Measurements from ENCODE around the gene OMP.

DNA sequence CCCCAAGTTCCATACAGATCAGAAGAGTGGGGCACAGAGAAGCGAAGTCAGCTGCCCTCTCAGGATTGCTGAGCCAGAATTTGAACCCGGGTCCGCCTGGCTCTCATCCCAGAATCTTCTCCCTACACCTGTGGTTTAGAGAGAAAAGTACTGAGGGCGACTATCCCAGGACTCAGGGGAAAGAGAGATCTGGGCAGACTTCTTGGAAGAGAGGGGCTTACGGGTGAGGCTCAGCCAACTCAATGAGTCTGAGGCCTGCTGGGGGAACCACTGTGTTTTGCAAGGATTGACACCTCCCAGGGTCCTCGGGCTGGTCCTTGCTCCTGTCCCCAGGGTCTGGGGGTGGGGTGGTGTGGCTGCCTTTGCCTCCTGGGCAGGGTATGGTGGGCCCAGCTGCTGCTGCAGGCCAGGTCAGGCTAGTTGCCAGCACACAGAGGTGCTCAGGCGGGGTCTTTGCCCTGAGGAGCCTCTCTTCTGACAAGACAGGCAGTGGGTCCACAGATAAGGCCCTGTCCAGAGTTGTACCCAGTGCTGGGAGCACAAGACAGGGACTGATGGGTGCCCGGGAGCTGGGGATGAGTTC lies 34.7 kb upstream of the OMP start:
- TF ChIP-seq, protein P1, sequence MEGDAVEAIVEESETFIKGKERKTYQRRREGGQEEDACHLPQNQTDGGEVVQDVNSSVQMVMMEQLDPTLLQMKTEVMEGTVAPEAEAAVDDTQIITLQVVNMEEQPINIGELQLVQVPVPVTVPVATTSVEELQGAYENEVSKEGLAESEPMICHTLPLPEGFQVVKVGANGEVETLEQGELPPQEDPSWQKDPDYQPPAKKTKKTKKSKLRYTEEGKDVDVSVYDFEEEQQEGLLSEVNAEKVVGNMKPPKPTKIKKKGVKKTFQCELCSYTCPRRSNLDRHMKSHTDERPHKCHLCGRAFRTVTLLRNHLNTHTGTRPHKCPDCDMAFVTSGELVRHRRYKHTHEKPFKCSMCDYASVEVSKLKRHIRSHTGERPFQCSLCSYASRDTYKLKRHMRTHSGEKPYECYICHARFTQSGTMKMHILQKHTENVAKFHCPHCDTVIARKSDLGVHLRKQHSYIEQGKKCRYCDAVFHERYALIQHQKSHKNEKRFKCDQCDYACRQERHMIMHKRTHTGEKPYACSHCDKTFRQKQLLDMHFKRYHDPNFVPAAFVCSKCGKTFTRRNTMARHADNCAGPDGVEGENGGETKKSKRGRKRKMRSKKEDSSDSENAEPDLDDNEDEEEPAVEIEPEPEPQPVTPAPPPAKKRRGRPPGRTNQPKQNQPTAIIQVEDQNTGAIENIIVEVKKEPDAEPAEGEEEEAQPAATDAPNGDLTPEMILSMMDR (IDR thresholded peaks at IDR 0.05; ENCODE audit: low read length), result no peak
- TF ChIP-seq EZH2 (optimal IDR thresholded peaks at IDR 0.05; ENCODE audit: low read depth, low read length) (no peak), EZH2phosphoT487 (IDR thresholded peaks at IDR 0.05; ENCODE audit: low read length) (no peak)

Measured in MM.1S (cell line).